ENCODE measurements around the gene ATF1.
"Not testable (repeated sequence)": the region's sequence is repeated elsewhere in the genome, so short reads cannot be mapped to it uniquely, and the experiment has no call there.

Gene ATF1

DNA sequence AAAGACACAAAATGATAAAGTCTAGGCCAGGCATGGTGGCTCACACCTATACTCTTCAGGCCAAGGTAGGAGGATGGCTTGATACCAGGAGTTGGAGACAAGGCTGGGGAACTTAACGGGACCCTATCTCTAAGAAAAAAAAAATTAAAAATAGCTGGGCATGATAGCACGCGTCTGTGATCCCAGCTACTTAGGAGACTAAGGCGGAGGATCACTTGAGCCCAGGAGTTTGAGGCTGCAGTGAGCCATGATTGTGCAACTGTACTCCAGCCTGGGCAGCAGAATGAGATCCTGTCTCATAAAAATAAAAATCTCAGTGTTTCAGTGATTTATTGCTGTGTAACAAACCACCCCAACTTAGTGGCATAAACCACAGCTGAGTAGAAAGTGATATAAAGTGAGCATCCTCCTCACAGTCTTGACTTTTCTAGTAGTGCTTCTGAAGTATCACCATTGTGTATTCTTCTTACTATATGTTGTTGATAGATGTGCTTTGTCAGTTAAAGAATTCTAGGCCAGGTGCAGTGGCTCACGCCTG is 10.6 kb upstream of the ATF1 start:
- DNase-seq, result no peak

DNA sequence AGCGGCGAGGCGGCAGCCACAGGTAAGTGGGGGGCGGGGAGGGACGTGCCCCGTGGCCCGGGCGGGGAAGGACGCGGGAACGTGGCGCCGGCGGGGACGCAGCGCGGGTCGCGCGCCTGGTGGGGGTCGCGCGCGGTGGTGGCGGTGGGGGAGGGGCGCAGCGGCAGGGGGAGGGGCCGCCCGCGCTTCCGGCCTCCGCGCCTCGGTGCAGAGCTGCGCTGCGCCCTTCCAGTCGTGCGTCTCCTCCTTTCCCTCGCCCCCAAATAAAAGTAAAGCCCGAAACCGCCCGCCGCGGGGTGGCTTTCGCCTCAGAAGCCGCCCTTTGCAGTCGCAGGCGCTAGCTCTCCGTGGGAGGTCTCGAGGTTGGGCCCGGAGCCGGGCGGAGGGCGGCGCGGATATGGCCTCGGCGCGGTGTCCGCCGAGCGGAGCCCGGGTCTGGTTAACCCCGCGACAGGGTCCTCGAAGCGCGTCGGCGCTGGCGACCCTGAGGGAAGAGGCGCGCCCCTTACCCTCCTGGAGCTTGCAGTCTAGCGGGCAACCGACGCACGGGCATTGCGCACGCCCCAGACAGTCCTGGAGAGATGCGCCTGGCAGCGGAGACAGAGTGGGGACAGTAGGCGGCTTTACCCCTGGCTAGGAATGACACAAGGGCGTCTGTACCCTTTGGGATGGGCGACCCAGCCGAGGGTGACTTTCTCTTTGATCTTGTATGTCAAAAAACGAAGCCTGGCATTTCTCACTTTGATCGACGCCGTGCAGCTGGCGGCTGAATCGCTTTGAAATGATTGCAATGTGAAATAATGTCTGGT is 589 bp downstream of the ATF1 start:
- peak; percentile 54 to 94 (median 73) for DNase-seq

DNA sequence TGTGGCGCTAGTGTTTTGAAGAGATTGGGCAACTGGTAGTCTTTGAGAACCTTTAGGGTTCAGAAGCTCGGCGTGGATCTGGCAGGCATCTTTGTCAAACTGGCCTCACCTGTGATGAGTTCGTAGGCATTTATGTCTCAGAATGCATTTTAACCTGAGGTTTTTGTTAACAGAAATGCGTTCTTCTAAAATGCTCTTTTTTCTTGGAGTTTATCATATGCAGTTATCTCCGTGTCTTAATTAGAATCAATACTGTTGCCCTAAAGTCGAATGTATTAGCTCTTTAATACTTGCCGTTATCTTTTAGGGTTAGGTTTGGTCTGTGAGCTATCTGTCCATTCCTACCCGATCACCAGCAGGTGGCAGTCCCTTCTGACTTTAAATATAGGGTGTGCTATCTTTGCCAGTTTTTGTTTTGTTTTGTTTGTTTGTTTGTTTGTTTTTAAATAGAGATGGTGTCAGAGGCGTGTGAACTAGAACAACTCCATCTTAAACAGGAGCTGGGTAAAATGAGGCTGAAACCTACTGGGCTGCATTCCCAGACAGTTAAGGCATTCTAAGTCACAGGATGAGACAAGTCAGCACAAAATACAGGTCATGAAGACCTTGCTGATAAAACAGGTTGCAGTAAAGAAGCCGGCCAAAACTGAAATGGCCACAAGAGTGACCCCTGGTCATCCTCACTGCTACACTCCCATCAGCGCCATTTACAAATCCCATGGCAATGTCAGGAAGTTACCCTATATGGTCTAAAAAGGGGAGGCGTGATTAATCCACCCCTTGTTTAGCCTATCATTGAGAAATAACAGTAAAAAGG is 1.4 kb downstream of the ATF1 start:
- DNase-seq, result peak in 4 of 6 experiments; percentile 23 to 64 (median 39)

DNA sequence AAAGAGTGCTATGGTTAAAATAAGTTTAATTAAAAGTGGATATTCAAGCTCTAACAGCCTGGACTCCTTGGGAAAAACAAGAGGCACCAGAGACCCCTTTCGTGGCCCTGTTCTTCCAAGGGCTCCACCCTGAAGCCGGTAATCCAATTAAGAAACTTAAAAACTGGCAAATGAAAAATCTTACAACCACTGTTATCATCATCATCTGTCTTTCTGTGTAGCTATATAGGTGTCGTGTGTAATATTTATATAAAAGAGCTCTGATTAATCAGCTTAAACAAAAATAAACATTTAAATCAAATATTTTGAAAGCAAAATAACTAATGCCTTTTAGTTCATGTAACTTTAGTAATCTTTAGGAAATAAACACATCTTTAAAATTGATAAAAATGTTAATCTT is 4.5 kb downstream of the ATF1 start:
- no peak for DNase-seq

DNA sequence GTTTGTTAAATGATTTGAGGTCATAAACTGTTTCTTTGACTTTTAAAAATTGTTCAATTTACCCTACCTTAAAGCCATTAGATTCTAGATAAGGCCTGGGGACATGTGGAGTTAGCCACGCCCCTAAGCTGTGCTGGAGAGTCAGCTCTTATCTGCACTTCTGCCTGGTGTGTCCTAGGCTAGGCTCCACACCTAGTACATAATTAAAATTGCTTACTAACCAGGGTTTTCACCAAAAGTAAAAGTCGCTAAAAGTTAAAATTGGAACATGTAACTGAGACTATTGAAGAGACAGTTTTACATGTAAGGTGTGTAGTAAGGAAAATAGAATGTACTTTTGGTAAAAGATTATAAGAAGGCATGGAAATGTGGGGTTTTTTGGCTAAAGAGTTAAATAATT is 4.9 kb downstream of the ATF1 start:
- DNase-seq, result not testable (repeated sequence)

DNA sequence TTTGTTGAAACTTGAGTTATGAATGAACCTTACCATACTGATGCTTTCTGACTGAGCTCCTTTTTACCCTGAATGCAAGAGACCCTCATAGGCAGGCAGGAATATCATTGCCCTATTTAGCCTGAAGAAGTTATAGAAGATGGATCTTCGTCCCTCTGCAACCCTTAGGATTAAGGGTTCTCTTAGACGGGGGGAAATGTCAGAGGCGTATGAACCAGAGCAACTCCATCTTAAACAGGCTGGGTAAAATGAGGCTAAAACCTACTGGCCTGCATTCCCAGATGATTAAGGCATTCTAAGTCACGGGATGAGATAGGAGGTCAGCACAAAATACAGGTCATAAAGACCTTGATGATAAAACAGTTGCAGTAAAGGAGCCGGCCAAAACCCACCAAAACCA is 7.5 kb downstream of the ATF1 start:
- DNase-seq, result no peak

DNA sequence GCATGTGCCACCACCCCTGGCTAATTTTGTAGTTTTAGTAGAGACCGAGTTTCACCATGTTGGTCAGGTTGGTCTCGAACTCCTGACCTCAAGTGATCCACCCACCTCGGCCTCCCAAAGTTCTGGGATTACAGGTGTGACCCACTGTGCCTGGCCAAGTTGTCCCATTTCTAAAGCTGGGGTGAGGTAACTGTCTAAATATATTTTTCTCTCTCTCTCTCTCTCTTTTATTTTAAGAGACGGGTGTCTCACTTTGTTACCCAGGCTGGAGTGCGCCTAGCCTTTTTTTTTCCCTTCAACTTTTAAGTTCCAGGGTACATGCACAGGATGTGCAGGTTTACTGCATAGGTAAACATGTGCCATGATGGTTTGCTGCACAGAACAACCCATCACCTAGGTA is 8.6 kb downstream of the ATF1 start:
- no peak for DNase-seq

DNA sequence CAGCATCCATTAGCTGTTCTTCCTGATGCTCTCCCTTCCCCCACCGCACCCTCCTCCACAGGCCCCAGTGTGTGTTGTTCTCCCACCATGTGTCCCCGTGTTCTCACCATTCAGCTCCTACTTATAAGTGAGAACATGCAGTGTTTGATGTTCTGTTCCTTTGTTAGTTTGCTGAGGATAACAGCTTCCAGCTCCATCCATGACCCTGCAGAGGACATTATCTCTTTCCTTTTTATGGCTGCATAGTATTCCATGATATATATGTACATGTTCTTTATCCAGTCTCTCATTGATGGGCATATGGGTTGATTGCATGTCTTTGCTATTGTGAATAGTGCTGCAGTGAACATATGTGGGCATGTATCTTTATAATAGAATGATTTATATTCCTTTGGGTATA is 9.0 kb downstream of the ATF1 start:
- no peak for DNase-seq

DNA sequence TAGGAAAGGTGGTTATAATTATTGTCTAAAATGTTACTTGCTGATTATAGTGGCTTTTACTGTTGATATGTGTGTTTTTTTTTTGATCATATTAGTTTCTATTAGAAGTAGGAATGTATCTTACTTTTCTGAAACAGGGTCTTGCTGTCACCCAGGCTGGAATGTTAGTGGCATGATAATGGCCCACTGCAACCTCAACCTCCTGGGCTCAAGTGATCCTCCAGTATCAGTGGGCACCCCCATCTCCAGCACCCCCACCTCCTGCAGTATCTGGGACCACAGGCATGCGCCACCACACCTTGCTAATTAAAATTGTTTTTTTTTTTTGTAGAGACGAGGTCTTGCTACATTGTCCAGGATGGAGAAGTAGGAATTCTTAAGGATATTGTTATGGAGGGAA is 11.3 kb downstream of the ATF1 start:
- DNase-seq, result no peak

DNA sequence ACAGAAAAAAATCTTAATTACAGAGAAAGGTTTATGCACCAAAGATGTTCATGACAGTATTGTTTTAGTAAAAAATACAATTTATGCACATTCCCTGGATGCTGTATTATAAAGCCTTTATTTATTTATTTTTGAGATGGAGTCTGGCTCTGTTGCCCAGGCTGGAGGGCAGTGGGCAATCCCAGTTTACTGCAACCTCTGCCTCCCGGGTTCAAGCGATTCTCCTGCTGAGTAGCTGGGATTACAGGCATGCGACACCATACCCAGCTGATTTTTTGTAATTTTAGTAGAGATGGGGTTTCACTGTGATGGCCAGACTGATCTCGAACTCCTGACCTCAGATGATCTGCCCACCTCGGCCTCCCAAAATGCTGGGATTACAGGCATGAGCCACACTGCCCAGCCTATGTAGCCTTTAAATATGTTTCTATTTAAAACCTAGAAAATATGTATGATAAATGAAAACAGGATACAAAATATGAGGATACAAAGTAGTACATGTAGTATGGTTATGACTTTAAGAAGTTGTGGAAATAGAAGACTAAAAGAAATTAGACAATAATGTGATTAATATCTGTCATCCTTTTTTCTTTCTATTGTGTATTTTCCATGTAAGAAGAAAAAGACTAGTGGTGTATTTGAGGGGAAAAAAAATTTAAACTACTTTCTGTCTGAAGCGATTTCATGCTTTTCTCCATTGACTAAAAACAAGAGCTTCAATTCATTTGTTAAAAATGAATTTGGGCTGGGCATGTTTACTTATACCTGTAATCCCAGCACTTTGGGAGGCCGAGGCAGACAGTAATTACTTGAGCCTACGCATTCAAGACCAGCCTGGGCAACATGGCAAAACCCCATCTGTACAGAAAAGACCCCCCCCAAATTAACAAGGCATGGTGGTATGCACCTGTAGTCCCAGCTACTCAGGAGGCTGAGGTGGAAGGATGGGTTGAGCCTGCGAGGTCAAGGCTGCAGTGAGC is 13.1 kb downstream of the ATF1 start:
- DNase-seq, result no peak

DNA sequence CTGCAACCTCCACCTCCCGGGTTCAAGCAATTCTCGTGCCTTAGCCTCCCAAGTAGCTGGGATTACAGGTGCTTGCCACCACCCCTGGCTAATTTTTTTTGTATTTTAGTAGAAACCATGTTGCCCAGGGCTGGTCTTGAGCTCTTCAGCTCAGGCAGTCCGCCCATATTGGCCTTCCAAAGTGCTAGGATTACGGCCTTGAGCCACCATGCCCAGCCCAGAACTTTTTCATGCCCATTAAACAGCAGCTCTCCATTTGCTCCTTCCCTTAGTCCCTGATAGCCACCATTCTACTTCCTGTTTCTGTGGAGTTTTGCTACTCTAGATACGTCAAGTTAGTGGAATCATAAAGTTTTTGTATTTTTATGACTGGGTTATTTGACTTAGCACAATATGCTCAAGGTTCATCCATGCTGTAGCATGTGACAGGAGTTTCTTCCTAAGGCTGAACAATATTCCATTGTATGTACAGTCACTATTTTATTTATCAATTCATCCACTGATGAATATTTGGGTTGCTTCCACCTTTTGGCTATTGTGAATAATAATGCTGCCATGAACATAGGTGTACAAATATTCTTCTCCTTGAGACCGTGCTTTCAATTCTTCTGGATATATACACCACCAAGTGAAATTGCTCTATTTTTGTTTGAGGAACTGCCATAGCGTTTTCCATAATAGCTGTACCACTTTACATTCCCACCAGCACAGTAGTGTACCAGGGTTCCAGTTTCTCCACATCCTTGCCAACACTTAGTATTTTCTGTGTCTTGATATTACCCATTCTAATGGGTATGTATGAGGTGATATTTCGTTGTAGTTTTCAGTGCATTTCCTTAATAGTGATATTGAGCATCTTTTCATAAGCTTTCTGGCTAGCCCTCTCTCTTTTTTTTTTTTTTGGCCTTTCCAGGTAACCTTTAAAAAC is 15.0 kb downstream of the ATF1 start:
- no peak for DNase-seq

DNA sequence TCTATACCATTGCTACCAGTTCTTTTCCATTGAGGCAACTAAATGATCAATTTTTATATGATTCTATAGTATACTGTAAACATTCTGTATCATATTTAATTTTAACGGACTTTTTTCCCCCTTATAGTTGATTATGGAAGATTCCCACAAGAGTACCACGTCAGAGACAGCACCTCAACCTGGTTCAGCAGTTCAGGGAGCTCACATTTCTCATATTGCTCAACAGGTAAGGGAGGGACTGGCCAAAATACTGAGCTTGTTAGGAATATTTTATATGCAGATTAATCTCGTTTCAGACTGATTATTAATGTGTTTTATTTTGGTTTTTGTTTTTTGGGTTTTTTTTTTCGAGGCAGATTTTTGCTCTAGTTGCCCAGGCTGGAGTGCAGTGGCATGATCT is 16.1 kb downstream of the ATF1 start:
- DNase-seq, result no peak

DNA sequence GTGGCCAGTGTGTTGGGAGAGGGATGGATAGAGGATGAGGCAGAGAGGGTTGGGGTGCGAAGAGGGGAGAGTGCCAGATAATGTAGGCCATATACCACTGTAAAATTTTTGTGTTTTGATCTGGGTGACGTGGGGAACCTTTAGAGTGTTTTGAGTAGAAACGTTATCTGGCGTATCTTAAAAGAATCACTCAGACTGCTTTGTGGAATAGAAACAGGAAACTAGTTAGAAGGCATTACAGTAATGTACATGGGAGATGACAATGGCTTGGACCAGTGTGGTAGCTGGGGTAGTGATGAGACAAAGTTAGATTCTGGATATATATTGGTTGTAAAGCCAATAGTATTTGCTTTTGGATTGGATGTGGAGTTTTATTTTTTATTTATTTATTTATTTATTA is 20.6 kb downstream of the ATF1 start:
- peak in 1 of 6 experiments; percentile 13 for DNase-seq

DNA sequence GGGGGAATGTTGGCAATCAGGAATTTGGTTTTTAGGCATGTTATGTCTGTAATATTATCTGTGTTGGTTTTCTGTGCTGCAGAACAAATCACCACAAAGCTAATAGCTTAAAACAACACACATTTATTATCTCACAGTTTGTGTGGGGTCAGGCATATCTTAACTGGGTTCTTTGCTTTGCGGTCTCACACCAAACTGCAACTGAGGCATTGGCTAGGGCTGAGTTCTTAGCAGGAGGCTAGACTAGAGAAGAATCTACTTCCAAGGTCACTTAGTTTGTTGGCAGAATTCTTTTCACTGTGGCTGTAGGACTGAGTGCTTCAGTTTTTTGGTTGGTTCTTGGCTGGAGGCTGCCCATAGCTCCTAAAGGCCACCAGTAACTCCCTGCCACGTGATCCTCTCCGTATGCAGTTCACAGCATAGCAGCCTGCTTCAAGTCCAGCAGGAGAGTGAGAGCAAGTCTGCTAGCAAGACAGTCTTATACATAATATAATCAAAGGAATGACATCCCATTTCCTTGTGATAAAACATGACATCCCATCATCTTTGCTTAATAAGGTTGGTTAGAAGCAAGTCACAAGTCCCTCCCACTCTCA is 21.6 kb downstream of the ATF1 start:
- DNase-seq, result no peak

DNA sequence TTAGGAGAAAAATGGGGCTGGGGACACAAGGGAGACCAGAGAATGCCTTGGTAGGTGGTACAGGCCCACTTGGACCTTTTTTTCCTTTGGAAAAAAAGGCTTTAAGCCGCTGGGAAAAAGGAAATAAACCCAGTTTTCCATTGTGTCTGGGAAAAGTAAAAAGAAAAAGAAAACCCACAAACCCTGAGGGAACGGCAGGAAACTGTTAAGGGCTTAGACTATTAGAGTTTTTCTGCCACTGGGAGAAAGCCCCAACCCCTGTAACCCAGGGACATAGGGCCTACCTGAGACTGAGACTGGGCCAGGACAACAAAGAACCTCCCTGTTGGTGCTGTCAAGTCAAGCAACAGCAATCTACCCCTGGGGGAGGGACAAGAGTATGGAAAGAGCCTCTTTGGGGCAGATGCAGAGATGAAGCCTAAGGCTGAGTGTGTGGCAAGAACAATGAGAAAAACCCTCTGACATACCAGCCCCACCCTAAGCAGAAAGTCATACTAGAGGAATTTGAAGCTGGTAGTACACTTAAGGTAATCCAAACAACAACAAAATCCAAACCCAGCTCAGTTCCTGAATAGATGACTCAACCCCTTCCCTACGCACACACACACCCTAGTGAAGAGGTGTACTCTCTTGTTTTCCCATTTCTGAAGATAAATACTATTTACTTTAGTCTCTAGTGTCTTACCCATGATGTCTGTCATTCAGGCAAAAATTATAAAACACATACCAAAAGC is 22.8 kb downstream of the ATF1 start:
- DNase-seq, result no peak

DNA sequence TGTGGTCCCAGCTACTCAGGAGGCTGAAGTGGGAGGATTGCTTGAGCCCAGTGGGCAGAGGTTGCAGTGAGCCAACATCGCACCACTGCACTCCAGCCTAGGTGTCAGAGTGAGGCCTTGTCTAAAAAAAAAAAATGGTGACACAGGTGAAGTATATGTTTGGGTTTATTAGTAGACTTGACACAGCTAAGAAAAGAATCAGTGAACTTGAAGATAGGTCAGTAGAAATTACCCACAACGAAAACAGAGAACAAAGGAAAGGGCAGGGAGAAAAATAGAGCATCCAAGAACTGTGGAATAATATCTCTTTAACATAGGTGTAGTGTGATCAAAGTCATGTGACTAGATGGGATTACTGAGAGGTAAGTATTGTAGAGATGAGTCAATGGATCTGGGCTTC is 23.7 kb downstream of the ATF1 start:
- DNase-seq, result no peak

DNA sequence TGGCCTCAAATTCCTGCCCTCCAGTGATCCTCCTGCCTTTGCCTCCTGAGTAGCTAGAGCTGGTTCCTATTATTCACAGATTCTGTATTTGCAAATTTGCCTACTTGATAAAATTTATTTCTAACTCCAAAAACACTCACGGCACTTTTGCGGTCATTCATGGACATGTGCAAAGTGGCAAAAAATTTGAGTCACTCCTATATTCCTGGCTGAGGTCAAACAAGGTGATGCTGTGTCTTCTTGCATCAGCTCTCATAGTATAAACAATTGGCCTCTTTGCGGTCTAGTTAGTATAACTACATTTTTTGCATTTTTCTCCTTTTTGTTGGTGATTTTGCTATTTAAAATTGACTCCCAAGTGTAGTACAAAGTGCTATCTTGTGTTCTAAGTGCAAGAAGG is 24.7 kb downstream of the ATF1 start:
- DNase-seq, result no peak

DNA sequence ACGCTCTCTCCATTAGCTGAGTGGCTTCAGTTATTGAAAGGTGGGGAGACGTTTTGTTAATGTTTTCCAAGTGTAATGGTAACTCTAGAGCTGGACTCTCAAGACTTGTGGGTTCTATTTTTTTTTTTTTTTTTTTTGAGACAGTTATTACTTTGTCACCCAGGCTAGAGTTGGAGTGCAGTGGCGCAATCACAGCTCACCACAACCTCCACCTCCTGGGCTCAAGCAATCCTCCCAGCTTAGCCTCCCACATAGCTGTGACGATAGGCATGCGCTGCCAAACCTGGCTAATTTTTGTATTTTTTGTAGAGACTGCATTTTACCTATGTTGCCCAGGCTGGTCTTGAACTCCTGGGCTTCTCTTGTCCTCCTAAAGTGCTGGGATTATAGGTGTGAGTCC is 26.2 kb downstream of the ATF1 start:
- no peak for DNase-seq

DNA sequence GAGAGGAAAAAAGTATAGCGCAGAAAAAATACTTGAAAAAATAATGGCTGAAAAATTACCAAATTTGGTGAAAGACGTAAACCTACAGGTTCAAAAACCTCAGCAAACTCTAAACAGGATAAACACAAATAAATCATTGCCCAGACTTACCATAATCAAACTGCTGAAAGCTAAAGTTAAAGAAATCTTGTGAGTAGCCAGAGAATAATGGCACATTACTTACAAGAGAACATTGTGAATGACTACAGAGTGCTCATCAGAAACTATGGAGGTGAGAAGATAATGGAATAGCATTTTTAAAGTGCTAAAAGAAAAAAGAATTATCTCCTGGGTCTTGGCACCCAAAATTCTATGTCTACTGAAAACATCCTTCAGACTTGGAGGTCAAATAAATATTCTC is 36.0 kb downstream of the ATF1 start:
- no peak for DNase-seq

DNA sequence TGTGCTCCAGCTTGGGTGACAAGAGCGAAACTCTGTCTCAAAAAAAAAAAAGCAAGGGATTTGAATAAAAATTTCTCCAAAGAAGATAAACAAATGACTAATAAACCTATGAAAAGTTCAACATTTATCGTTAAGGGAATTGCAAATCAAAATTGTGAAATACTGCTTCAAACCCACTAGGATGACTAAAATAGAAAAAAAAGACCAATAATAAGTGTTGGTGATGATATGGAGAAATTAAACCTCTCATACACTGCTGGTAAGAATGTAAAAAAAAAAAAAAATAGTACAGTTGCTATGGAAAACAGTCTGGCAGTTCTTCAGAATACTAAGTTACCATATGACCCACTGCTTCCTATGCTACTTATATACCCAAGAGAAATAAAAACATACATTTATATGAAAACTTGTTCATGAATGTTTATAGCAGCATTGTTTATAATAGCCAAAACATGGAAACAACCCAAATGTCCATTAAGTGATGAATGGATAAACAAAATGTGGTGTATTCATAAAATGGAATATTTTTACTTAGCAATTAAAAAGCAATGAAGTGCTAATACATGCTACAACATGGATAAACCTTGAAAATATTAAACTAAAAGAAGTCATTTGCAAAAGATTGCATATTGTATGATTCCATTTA is 39.5 kb downstream of the ATF1 start:
- DNase-seq, result no peak
